Natural killer cell treated with Interleukin-12 subunit alpha and Interleukin-12 subunit beta and Interleukin-15 and Interleukin-18, amount 100 ng/mL, for 72 hours (primary cell): ENCODE results near the gene MBTPS1. TPM values are rescaled to one million over a fixed set of nuclear protein-coding genes. Genes with fewer than 3 reads are reported as not detected.

Experiments used
- ATAC-seq, 2 donors: fragments of 150-1000 bp; cut with Tn5 transposase in 1 of 2; sonication (Bioruptor Pico), chemical (Tn5 transposase) in 1 of 2; 2 replicates each; pipeline ENCODE4 v1.10.0; 2021
- DNase-seq: peaks from one replicate; pipeline ENCODE4 v3.0.0; 2022; ENCODE audit warnings: low spot score
- H3K27ac Mint-ChIP-seq, 2 donors: 1 replicate in 1 of 2; 2 replicates in 1 of 2; pipeline ENCODE4 v1.8.0; 2022; ENCODE audit warnings: mixed read lengths in 2 of 2, mild to moderate bottlenecking in 1 of 2, moderate library complexity in 1 of 2
- H3K27me3 Mint-ChIP-seq, 2 donors: 1 replicate in 1 of 2; 2 replicates in 1 of 2; pipeline ENCODE4 v1.8.0; 2022; ENCODE audit warnings: mixed read lengths in 2 of 2
- H3K36me3 Mint-ChIP-seq: one replicate; pipeline ENCODE4 v1.8.0; 2022; ENCODE audit warnings: mixed read lengths
- H3K4me1 Mint-ChIP-seq, 2 donors: 1 replicate in 1 of 2; 2 replicates in 1 of 2; pipeline ENCODE4 v1.8.0; 2022; ENCODE audit warnings: low read depth in 2 of 2, mixed read lengths in 2 of 2, mild to moderate bottlenecking in 1 of 2
- H3K4me3 Mint-ChIP-seq: one replicate; pipeline ENCODE4 v1.8.0; 2022; ENCODE audit warnings: mixed read lengths
- H3K9me3 Mint-ChIP-seq: 2 replicates; pipeline ENCODE4 v1.8.0; 2022; ENCODE audit warnings: mixed read lengths
- total RNA-seq, 2 donors: library from RNA; stranded (reverse); gene quantifications; one replicate each; pipeline ENCODE4 v1.2.3, GENCODE V29; 2022

The MBTPS1 gene
- total RNA-seq, 2 donors from 2014 or later, result 65.4 to 83.4 TPM

- no peak overlapping the region for H3K4me3 Mint-ChIP-seq
- no peak overlapping the region for H3K27ac Mint-ChIP-seq
- H3K27me3 Mint-ChIP-seq, result peaks cover 0 to 4% of the 10 kb centered on the region in 2 donors
- DNase-seq (no peak), ATAC-seq (no peak)
- H3K4me1 Mint-ChIP-seq, result peaks cover 0 to 3% of the 10 kb centered on the region in 2 donors
- H3K36me3 Mint-ChIP-seq, result no peaks in the 10 kb centered on the region
- H3K9me3 Mint-ChIP-seq, result no peaks in the 10 kb centered on the region
Measured at GRCh38 chr16:84034516-84034915, 82.2 kb downstream of the MBTPS1 start.

GRCh38 chr16:84033251-84034195 is 83.2 kb downstream of the MBTPS1 start:
- H3K27me3 Mint-ChIP-seq, result peaks cover 0 to 4% of the 10 kb centered on the region in 2 donors
- H3K9me3 Mint-ChIP-seq, result no peaks in the 10 kb centered on the region
- peaks cover 0 to 7% of the 10 kb centered on the region in 2 donors for H3K4me1 Mint-ChIP-seq
- DNase-seq, result no peak
- no peak overlapping the region for H3K27ac Mint-ChIP-seq
- H3K36me3 Mint-ChIP-seq, result no peaks in the 10 kb centered on the region
- ATAC-seq, result no peak
- H3K4me3 Mint-ChIP-seq, result no peak overlapping the region

GRCh38 chr16:84032458-84033178 is 84.1 kb downstream of the MBTPS1 start:
- H3K27me3 Mint-ChIP-seq, result peaks cover 0 to 7% of the 10 kb centered on the region in 2 donors
- H3K36me3 Mint-ChIP-seq, result no peaks in the 10 kb centered on the region
- H3K4me3 Mint-ChIP-seq, result no peak overlapping the region
- H3K9me3 Mint-ChIP-seq, result no peaks in the 10 kb centered on the region
- DNase-seq, result no peak
- no peak overlapping the region for H3K27ac Mint-ChIP-seq
- no peak for ATAC-seq
- peaks cover 0 to 7% of the 10 kb centered on the region in 2 donors for H3K4me1 Mint-ChIP-seq

GRCh38 chr16:84031556-84031955 is 85.2 kb downstream of the MBTPS1 start:
- ATAC-seq, result peak in 1 of 2 donors; percentile 3
- no peak overlapping the region for H3K4me3 Mint-ChIP-seq
- no peak overlapping the region for H3K27ac Mint-ChIP-seq
- H3K36me3 Mint-ChIP-seq, result no peaks in the 10 kb centered on the region
- H3K27me3 Mint-ChIP-seq, result peaks cover 0 to 9% of the 10 kb centered on the region in 2 donors
- H3K9me3 Mint-ChIP-seq, result no peaks in the 10 kb centered on the region
- DNase-seq, result no peak
- H3K4me1 Mint-ChIP-seq, result peaks cover 0 to 7% of the 10 kb centered on the region in 2 donors

DNA sequence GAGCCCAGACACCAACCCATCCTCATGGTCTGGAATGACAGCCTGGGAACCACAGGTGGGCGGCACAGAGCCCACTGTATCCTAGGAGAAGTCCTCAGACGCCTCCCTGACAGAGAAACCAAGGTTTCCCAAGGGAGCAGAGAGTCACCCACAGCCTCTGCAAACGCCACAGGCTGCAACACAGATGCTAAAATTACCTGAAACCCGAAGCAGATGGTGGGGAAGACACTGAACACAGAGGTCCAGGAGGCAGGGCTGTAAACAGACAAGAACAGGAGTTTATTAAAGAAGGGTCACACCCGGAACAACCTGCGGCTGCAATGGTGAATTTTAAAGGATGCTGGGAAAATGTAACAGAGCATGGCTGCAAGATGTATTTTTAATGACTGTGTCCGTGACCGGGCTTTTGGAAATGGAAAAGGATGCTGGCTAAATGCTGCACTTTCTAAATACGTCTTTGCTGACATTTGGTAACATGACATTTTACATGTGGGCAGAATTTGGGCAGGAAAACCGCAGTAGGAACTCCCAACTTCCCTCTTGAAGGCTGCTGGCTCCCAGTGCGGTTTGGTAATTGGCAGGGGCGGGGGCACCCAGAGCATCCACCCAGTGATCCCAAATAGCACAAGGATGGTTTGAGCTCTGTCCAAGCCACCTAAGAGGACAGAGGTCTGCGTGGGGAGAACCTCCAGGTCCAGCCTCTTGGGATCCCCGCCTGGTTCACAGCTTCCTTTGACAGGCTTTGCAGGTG is 87.3 kb downstream of the MBTPS1 start:
- DNase-seq, result no peak
- H3K4me1 Mint-ChIP-seq, result peaks cover 0 to 7% of the 10 kb centered on the region in 2 donors
- no peaks in the 10 kb centered on the region for H3K9me3 Mint-ChIP-seq
- no peaks in the 10 kb centered on the region for H3K36me3 Mint-ChIP-seq
- no peak overlapping the region for H3K27ac Mint-ChIP-seq
- ATAC-seq, result no peak
- peaks cover 0 to 9% of the 10 kb centered on the region in 2 donors for H3K27me3 Mint-ChIP-seq
- no peak overlapping the region for H3K4me3 Mint-ChIP-seq

GRCh38 chr16:84027625-84028024 is 89.1 kb downstream of the MBTPS1 start:
- Mint-ChIP-seq H3K27ac (no peak overlapping the region), H3K4me3 (no peak overlapping the region), H3K9me3 (no peaks in the 10 kb centered on the region), H3K4me1 (peaks cover 0 to 7% of the 10 kb centered on the region in 2 donors), H3K27me3 (peaks cover 5 to 9% of the 10 kb centered on the region in 2 donors), H3K36me3 (no peaks in the 10 kb centered on the region)
- ATAC-seq (no peak), DNase-seq (no peak)

DNA sequence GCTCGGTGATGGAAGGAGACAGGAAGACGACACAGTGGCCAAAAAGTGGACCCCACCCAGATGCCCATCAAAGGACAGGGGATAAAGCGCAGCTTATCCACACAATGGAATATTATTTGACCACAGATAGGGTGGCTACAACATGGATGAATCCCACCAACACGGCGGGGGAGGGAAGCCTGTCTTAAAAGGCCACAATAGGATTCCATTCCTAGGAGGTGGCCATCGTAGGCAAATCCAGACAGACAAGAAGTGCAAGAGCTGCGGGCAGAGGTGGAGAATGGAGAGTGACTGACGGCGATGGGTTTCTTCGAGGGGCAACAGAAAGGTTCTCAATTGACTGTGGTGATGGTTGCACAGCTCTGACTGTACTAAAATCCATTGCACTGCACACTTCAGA is 90.1 kb downstream of the MBTPS1 start:
- Mint-ChIP-seq H3K9me3 (peaks cover under 1% of the 10 kb centered on the region), H3K27ac (no peak overlapping the region), H3K4me1 (peaks cover 0 to 7% of the 10 kb centered on the region in 2 donors), H3K27me3 (peaks cover 7 to 9% of the 10 kb centered on the region in 2 donors), H3K4me3 (no peak overlapping the region), H3K36me3 (no peaks in the 10 kb centered on the region)
- DNase-seq (no peak), ATAC-seq (no peak)

- H3K27me3 Mint-ChIP-seq, result peaks cover 9 to 11% of the 10 kb centered on the region in 2 donors
- H3K4me1 Mint-ChIP-seq, result peaks cover 0 to 7% of the 10 kb centered on the region in 2 donors
- H3K27ac Mint-ChIP-seq, result no peak overlapping the region
- H3K36me3 Mint-ChIP-seq, result no peaks in the 10 kb centered on the region
- no peak for ATAC-seq
- peaks cover 3% of the 10 kb centered on the region for H3K9me3 Mint-ChIP-seq
- no peak for DNase-seq
- H3K4me3 Mint-ChIP-seq, result no peak overlapping the region
Measured at GRCh38 chr16:84024854-84025253, 91.9 kb downstream of the MBTPS1 start.

DNA sequence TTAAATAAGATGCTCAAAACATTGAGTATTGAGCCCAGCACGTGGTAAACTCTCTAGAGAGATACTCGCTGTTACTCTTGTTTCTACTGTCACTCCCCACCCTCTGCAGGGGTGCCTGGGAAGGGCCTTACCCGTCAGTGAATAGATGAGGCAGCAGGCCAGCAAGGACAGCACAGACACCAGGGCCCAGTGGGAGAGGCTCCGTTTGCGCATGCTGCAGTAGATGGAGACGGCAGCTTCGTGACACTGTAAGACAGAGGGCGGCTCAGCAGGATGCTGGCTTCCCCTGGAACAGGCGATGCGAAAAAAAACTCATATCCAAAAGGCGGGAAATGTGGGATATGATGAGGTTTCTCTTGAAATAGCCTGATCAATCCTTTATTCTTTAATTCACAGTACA is 94.1 kb downstream of the MBTPS1 start:
- H3K4me3 Mint-ChIP-seq, result no peak overlapping the region
- ATAC-seq, result no peak
- H3K27me3 Mint-ChIP-seq, result peaks cover 6 to 11% of the 10 kb centered on the region in 2 donors
- H3K4me1 Mint-ChIP-seq, result no peaks in the 10 kb centered on the region
- H3K27ac Mint-ChIP-seq, result no peak overlapping the region
- no peak for DNase-seq
- H3K9me3 Mint-ChIP-seq, result peaks cover 3% of the 10 kb centered on the region
- H3K36me3 Mint-ChIP-seq, result no peaks in the 10 kb centered on the region

DNA sequence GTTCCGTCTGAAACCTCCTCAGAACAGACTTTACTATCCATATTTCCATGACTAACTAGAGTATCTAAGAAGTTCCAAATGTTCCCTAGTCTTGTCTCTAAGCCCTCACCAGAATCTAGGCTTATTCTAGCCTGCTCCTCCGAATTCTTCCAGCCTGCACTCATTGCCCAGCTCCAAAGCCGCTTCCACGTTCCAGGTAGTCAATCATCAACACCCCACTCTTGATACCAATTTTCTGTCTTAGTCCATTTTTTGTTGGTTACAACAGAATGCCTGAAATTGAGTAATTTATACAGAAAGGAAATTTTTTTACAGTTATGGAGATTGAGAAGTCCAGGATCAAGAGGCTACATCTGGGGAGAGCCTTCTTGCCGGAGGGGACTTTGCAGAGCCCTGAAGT is 95.3 kb downstream of the MBTPS1 start:
- Mint-ChIP-seq H3K4me1 (no peaks in the 10 kb centered on the region), H3K9me3 (peaks cover 3% of the 10 kb centered on the region), H3K27me3 (peaks cover 4 to 11% of the 10 kb centered on the region in 2 donors)

DNA sequence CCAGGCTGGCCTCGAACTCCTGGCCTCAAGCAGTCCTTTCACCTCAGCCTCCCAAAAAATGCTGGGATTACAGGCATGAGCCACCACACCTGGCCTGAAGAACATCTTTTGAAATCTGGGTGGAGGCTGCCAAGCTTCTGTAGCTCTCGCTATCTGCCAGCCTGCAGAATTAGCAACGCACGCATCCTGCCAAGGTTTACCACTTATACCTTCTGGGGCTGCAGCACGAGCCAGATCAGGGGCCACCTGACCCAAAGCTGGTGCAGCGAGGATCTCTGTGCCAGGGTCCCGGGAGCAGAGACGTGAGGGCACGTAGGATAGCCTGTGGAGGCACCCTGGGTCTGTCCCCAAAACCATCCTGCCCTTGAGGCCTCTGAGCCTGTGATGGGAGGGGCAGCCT is 96.4 kb downstream of the MBTPS1 start:
- ATAC-seq (no peak), DNase-seq (no peak)
- no peak overlapping the region for H3K4me3 Mint-ChIP-seq
- H3K4me1 Mint-ChIP-seq, result no peaks in the 10 kb centered on the region
- H3K27me3 Mint-ChIP-seq, result peaks cover 4 to 11% of the 10 kb centered on the region in 2 donors
- no peak overlapping the region for H3K27ac Mint-ChIP-seq
- no peaks in the 10 kb centered on the region for H3K36me3 Mint-ChIP-seq
- peaks cover 3% of the 10 kb centered on the region for H3K9me3 Mint-ChIP-seq

More for the DNA sequence above, 95.3 kb downstream of the MBTPS1 start:
- H3K4me3 Mint-ChIP-seq, result no peak overlapping the region
- H3K27ac Mint-ChIP-seq, result no peak overlapping the region
- H3K36me3 Mint-ChIP-seq, result no peaks in the 10 kb centered on the region
- DNase-seq (no peak), ATAC-seq (no peak)

DNA sequence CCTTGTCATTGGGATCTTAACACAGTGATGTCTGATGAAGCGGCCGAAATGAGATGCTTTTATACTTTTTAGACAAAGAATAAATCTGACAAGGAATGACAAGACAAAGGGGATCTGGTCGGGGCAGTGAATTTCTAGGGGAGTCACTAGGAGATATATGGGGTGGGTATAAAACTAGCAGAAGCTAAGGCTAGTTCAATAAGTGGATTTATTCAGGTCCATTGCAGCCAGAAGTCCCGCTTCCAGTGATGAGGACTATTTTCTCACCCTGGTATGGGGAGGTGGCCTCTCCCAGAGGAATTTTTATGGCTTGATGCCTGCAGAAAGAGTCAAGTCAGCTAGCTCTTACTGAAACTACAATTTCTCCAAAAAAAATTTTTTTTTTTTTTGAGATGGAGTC is 98.0 kb downstream of the MBTPS1 start:
- peaks cover 6% of the 10 kb centered on the region for H3K9me3 Mint-ChIP-seq
- H3K36me3 Mint-ChIP-seq, result no peaks in the 10 kb centered on the region

DNA sequence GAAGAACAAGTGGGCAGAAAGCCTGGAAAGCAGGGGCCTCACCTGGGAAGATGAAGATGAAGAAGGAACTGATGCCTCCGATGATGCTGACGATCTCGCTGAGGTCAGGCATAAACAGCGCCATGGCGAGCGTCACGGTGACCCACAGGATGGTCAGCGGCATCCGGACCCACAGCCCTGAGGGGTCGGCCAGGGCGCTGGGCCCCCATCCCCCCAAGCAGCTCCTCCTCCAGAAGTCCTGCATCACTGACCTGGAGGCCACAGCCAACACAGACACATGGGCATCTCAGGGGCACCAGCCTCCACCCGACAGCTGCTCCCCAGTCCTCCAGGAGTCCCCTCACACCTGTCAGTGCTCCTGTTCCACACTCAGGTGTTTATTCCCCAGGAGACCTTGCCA is 100.3 kb downstream of the MBTPS1 start:
- Mint-ChIP-seq H3K4me3 (no peak overlapping the region), H3K36me3 (no peaks in the 10 kb centered on the region), H3K4me1 (peaks cover 4 to 6% of the 10 kb centered on the region in 2 donors), H3K27ac (no peak overlapping the region), H3K9me3 (peaks cover 5% of the 10 kb centered on the region), H3K27me3 (peaks cover 3% of the 10 kb centered on the region in 2 donors)
- DNase-seq, result no peak
- ATAC-seq, result no peak

More for the DNA sequence above, 98.0 kb downstream of the MBTPS1 start:
- ATAC-seq (no peak), DNase-seq (no peak)
- no peak overlapping the region for H3K4me3 Mint-ChIP-seq
- no peak overlapping the region for H3K27ac Mint-ChIP-seq
- peaks cover 4 to 6% of the 10 kb centered on the region in 2 donors for H3K4me1 Mint-ChIP-seq
- H3K27me3 Mint-ChIP-seq, result peaks cover 4 to 11% of the 10 kb centered on the region in 2 donors
